CD14-positive monocyte (primary cell): Measurements from ENCODE around the gene FOXO3. TPM values are rescaled to one million over a fixed set of nuclear protein-coding genes. Genes with fewer than 3 reads are reported as not detected.

ENCODE experiments used
- DNase-seq, 3 donors: peaks; one replicate each; pipeline ENCODE4 v3.0.0-alpha.2; 2011 to 2022
- H2AFZ ChIP-seq: 2 replicates; pipeline ENCODE4 v1.6.0; 2012; ENCODE audit warnings: mild to moderate bottlenecking, low read depth, low read length, inconsistent platforms; ENCODE audit not compliant: insufficient read depth, poor library complexity, severe bottlenecking
- H3K27ac ChIP-seq, 2 donors: 1 replicate in 1 of 2; 2 replicates in 1 of 2; pipeline ENCODE4 v1.5.1; 2012 to 2013; ENCODE audit warnings: low read length in 2 of 2, control low read depth in 1 of 2, inconsistent platforms in 1 of 2, low read depth in 1 of 2, mild to moderate bottlenecking in 1 of 2
- H3K27me3 ChIP-seq, 2 donors: one replicate each; pipeline versions ENCODE4 v1.6.0 to v1.6.1; 2011 to 2013; ENCODE audit warnings: low read length in 2 of 2; ENCODE audit not compliant: control insufficient read depth in 2 of 2, insufficient read depth in 2 of 2
- H3K36me3 ChIP-seq, 2 donors: replicated peaks in 1 of 2; 1 replicate in 1 of 2; 2 replicates in 1 of 2; pipeline versions ENCODE4 v1.5.1 to v1.6.1; 2012 to 2013; ENCODE audit warnings: low read length in 2 of 2, control low read depth in 1 of 2, inconsistent platforms in 1 of 2, mild to moderate bottlenecking in 1 of 2; ENCODE audit not compliant: insufficient read depth in 2 of 2, control insufficient read depth in 1 of 2
- H3K4me1 ChIP-seq, 2 donors: 1 replicate in 1 of 2; 2 replicates in 1 of 2; pipeline versions ENCODE4 v1.5.1 to v1.6.1; 2012 to 2013; ENCODE audit warnings: low read length in 2 of 2, control low read depth in 1 of 2, inconsistent platforms in 1 of 2, mild to moderate bottlenecking in 1 of 2, moderate library complexity in 1 of 2; ENCODE audit not compliant: insufficient read depth in 2 of 2, control insufficient read depth in 1 of 2
- H3K4me2 ChIP-seq: replicated peaks from 2 replicates; pipeline ENCODE3; 2012; ENCODE audit warnings: low read length, moderate library complexity, mild to moderate bottlenecking; ENCODE audit not compliant: poor library complexity, severe bottlenecking; ENCODE audit errors: extremely low read depth
- H3K4me3 ChIP-seq, 3 experiments: fragments of 200-600 bp in 1 of 3; sonication (generic) in 1 of 3; replicated peaks in 1 of 3; 1 replicate in 2 of 3; 2 replicates in 1 of 3; pipeline ENCODE4 v1.5.1; 2011 to 2013; ENCODE audit warnings: low read length in 3 of 3, mild to moderate bottlenecking in 3 of 3, control low read depth in 2 of 3, low read depth in 2 of 3, inconsistent platforms in 1 of 3, moderate library complexity in 1 of 3
- H3K79me2 ChIP-seq: 2 replicates; pipeline ENCODE4 v1.6.0; 2012; ENCODE audit warnings: mild to moderate bottlenecking, control low read depth, inconsistent platforms, low read length, moderate library complexity; ENCODE audit not compliant: insufficient read depth
- H3K9ac ChIP-seq: 2 replicates; pipeline ENCODE4 v1.6.0; 2017; ENCODE audit warnings: low read length, mild to moderate bottlenecking; ENCODE audit not compliant: insufficient read depth, poor library complexity, severe bottlenecking
- H3K9me3 ChIP-seq, 2 donors: replicated peaks in 1 of 2; 1 replicate in 1 of 2; 2 replicates in 1 of 2; pipeline versions ENCODE4 v1.5.1 to v1.6.1; 2012 to 2013; ENCODE audit warnings: low read length in 2 of 2, control low read depth in 1 of 2; ENCODE audit not compliant: control insufficient read depth in 1 of 2, insufficient read depth in 1 of 2
- H4K20me1 ChIP-seq: 2 replicates; pipeline ENCODE4 v1.6.0; 2012; ENCODE audit warnings: mild to moderate bottlenecking, low read length, control low read depth, moderate library complexity; ENCODE audit not compliant: insufficient read depth
- H3K27ac Mint-ChIP-seq, 7 donors: one replicate each; pipeline ENCODE4 v1.8.0; 2020; ENCODE audit warnings: mild to moderate bottlenecking in 7 of 7, mixed read lengths in 7 of 7, moderate library complexity in 6 of 7, inconsistent platforms in 2 of 7
- H3K27me3 Mint-ChIP-seq, 3 donors: one replicate each; pipeline ENCODE4 v1.8.0; 2021 to 2022; ENCODE audit warnings: low read depth in 3 of 3, mild to moderate bottlenecking in 3 of 3, mixed read lengths in 3 of 3, moderate library complexity in 3 of 3, inconsistent platforms in 1 of 3
- H3K36me3 Mint-ChIP-seq, 2 donors: one replicate each; pipeline ENCODE4 v1.8.0; 2020; ENCODE audit warnings: mixed read lengths in 2 of 2, inconsistent platforms in 1 of 2, mild to moderate bottlenecking in 1 of 2
- H3K4me1 Mint-ChIP-seq: one replicate; pipeline ENCODE4 v1.8.0; 2020; ENCODE audit warnings: mild to moderate bottlenecking, mixed read lengths
- H3K4me3 Mint-ChIP-seq, 2 donors: one replicate each; pipeline ENCODE4 v1.8.0; 2020; ENCODE audit warnings: mild to moderate bottlenecking in 2 of 2, mixed read lengths in 2 of 2, moderate library complexity in 1 of 2
- H3K9me3 Mint-ChIP-seq, 7 donors: one replicate each; pipeline ENCODE4 v1.8.0; 2020 to 2022; ENCODE audit warnings: mixed read lengths in 7 of 7, mild to moderate bottlenecking in 6 of 7, moderate library complexity in 6 of 7, inconsistent platforms in 2 of 7
- WGBS: methylation state at CpG from one replicate; pipeline ENCODE4 v1.1.5; 2013; ENCODE audit warnings: missing lambda C conversion rate; ENCODE audit not compliant: insufficient coverage; 5-methylcytosine and 5-hydroxymethylcytosine counted together
- intact Hi-C, 2 donors: fragments of 100-400 bp; cut with micrococcal nuclease; formaldehyde crosslinking; loops; one replicate each; pipeline versions ENCODE4 v1.15.0 to v1.15.1; 2023
- polyA plus RNA-seq, 3 donors: library from polyadenylated mRNA; depleted of rRNA in 1 of 3; unstranded in 2 of 3; stranded (reverse) in 1 of 3; fragments of 300-500 nt in 2 of 3; fragments of >200 nt in 1 of 3; fragmentation: Illumina TruSeq in 2 of 3; gene quantifications; 1 replicate in 2 of 3; 2 replicates in 1 of 3; pipeline ENCODE4 v1.2.3, GENCODE V29; 2012 to 2021
- TF ChIP-seq, protein P1 (sequence below): fragments of 200-600 bp; IDR thresholded peaks from one replicate; pipeline ENCODE4 v1.8.0; 2022; ENCODE audit warnings: antibody characterized with exemption, mild to moderate bottlenecking

Gene FOXO3
- polyA plus RNA-seq, 3 donors: 15.4 to 23.2 (median 17.5) TPM

- TF ChIP-seq, protein P1, sequence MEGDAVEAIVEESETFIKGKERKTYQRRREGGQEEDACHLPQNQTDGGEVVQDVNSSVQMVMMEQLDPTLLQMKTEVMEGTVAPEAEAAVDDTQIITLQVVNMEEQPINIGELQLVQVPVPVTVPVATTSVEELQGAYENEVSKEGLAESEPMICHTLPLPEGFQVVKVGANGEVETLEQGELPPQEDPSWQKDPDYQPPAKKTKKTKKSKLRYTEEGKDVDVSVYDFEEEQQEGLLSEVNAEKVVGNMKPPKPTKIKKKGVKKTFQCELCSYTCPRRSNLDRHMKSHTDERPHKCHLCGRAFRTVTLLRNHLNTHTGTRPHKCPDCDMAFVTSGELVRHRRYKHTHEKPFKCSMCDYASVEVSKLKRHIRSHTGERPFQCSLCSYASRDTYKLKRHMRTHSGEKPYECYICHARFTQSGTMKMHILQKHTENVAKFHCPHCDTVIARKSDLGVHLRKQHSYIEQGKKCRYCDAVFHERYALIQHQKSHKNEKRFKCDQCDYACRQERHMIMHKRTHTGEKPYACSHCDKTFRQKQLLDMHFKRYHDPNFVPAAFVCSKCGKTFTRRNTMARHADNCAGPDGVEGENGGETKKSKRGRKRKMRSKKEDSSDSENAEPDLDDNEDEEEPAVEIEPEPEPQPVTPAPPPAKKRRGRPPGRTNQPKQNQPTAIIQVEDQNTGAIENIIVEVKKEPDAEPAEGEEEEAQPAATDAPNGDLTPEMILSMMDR: no peak
- Histone ChIP-seq H3K27ac (no peak overlapping the region), H3K9me3 (no peaks in the 10 kb centered on the region), H3K4me1 (no peaks in the 10 kb centered on the region), H2AFZ (no peak overlapping the region), H3K4me2 (no peak overlapping the region), H4K20me1 (peaks cover 96% of the 10 kb centered on the region), H3K79me2 (peaks cover 63% of the 10 kb centered on the region), H3K4me3 (no peak overlapping the region), H3K36me3 (peaks cover 20 to 54% of the 10 kb centered on the region in 2 donors), H3K27me3 (no peaks in the 10 kb centered on the region), H3K9ac (no peak overlapping the region)
- intact Hi-C loops: no loop called here
- Mint-ChIP-seq H3K27ac (peak overlapping the region in 2 of 7 donors; percentile 37 to 41), H3K4me1 (peaks cover 4% of the 10 kb centered on the region), H3K36me3 (peaks cover 51 to 57% of the 10 kb centered on the region in 2 donors), H3K4me3 (no peak overlapping the region), H3K9me3 (peaks cover 0 to 1% (median 0%) of the 10 kb centered on the region in 7 donors), H3K27me3 (no peaks in the 10 kb centered on the region)
- WGBS: 100% methylated on average over 1 of the region's 3 CpGs
- no peak for DNase-seq
Observed at GRCh38 chr6:108665495-108666196, 104.9 kb downstream of the FOXO3 start.

DNA sequence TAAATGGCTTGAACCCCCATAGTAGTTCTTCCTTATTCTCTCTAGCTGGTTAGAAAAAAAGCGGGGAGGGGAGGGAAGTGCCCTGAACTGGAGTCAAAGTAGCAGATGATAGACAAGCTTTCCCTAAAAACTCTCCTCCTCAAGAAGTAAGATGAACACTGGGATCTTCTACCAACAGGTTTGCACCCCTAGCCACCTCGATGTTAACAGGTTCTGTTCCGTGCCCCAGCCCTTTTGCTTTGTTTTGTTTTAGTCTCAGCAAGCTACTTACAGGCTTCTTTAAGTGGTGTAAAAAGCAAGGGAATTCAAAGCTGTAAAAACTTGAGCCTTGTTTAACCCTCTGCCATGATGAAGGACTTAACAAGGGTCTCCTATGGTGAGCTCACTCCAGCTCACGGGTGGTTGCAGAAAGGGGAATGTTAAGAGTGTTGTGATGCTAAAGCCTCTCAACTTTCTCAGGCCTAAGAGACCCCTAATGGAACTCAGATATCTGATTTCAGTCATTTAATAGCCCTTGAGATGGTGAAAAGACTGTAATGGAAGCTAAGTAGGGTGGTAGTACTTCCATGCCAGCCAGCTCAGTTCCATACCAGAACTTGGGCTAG lies 106.0 kb downstream of the FOXO3 start:
- TF ChIP-seq, protein P1: no peak
- Mint-ChIP-seq H3K9me3 (peaks cover 0 to 1% (median 0%) of the 10 kb centered on the region in 7 donors), H3K27ac (no peak overlapping the region), H3K4me3 (no peak overlapping the region), H3K36me3 (peaks cover 55 to 57% of the 10 kb centered on the region in 2 donors), H3K4me1 (peaks cover 5% of the 10 kb centered on the region), H3K27me3 (no peaks in the 10 kb centered on the region)
- Histone ChIP-seq H3K27me3 (no peaks in the 10 kb centered on the region), H3K4me3 (no peak overlapping the region), H3K9me3 (no peaks in the 10 kb centered on the region), H3K4me2 (no peak overlapping the region), H3K79me2 (peaks cover 62% of the 10 kb centered on the region), H3K9ac (no peak overlapping the region), H3K27ac (no peak overlapping the region), H3K36me3 (peaks cover 20 to 59% of the 10 kb centered on the region in 2 donors), H2AFZ (no peak overlapping the region), H3K4me1 (no peaks in the 10 kb centered on the region), H4K20me1 (peaks cover 96% of the 10 kb centered on the region)
- DNase-seq: no peak
- WGBS: 80% methylated on average over 1 of the region's 4 CpGs
- intact Hi-C loops: no loop called here
